ENCODE results near the gene SRPX.

The SRPX gene

GRCh38 chrX:38220415-38221390 is at the start of gene SRPX:
TSS of gene SRPX (minus strand) at chrX:38220871. CDS start at chrX:38220792, 79 bp downstream.
- no peak for DNase-seq (ENCODE audit: low read depth)

GRCh38 chrX:38268011-38268410 is 47.3 kb upstream of the SRPX start:
- no peak for DNase-seq (ENCODE audit: low read depth)

- DNase-seq (ENCODE audit: low read depth), result no peak
Measured at GRCh38 chrX:38262715-38263620, 42.3 kb upstream of the SRPX start.

GRCh38 chrX:38260231-38260630 is 39.6 kb upstream of the SRPX start:
- no peak for DNase-seq (ENCODE audit: low read depth)

GRCh38 chrX:38256019-38256418 is 35.3 kb upstream of the SRPX start:
- DNase-seq (ENCODE audit: low read depth), result no peak

GRCh38 chrX:38249965-38250364 is 29.3 kb upstream of the SRPX start:
- no peak for DNase-seq (ENCODE audit: low read depth)

- DNase-seq (ENCODE audit: low read depth), result no peak
Measured at GRCh38 chrX:38247051-38247450, 26.4 kb upstream of the SRPX start.

- DNase-seq (ENCODE audit: low read depth), result no peak
Measured at GRCh38 chrX:38240541-38240940, 19.9 kb upstream of the SRPX start.

GRCh38 chrX:38236901-38237615 is 16.4 kb upstream of the SRPX start:
- no peak for DNase-seq (ENCODE audit: low read depth)

GRCh38 chrX:38233891-38234667 is 13.4 kb upstream of the SRPX start:
- DNase-seq (ENCODE audit: low read depth), result no peak

GRCh38 chrX:38232079-38232686 is 11.5 kb upstream of the SRPX start:
- DNase-seq (ENCODE audit: low read depth), result no peak

GRCh38 chrX:38225093-38225492 is 4.4 kb upstream of the SRPX start:
- no peak for DNase-seq (ENCODE audit: low read depth)

GRCh38 chrX:38224160-38224559 is 3.5 kb upstream of the SRPX start:
- no peak for DNase-seq (ENCODE audit: low read depth)

- DNase-seq (ENCODE audit: low read depth), result no peak
Measured at GRCh38 chrX:38221391-38221929, 789 bp upstream of the SRPX start.

GRCh38 chrX:38220024-38220414 is 652 bp downstream of the SRPX start:
- no peak for DNase-seq (ENCODE audit: low read depth)

- no peak for DNase-seq (ENCODE audit: low read depth)
Measured at GRCh38 chrX:38216642-38217041, 4.0 kb downstream of the SRPX start.

GRCh38 chrX:38214551-38215531 is 5.8 kb downstream of the SRPX start:
- peak; percentile 70 for DNase-seq (ENCODE audit: low read depth)

GRCh38 chrX:38214044-38214443 is 6.6 kb downstream of the SRPX start:
- no peak for DNase-seq (ENCODE audit: low read depth)

GRCh38 chrX:38211891-38212635 is 8.6 kb downstream of the SRPX start:
- no peak for DNase-seq (ENCODE audit: low read depth)

Measured in HS-5 (cell line).